ENCODE data around the gene IL22RA1.

- TF ChIP-seq CTCF (IDR thresholded peaks at IDR 0.05): no peak
- TF ChIP-seq ZFX (IDR thresholded peaks at IDR 0.05; ENCODE audit: borderline replicate concordance): no peak
These were observed 57.9 kb downstream of the IL22RA1 start for GRCh38 chr1:24085007-24085406.

All from 22Rv1 (cell line).